GM12878 (cell line): ENCODE data around the gene DMXL1. TPM values are rescaled to one million over a fixed set of nuclear protein-coding genes. Genes with fewer than 3 reads are reported as not detected.

ENCODE experiments used
- ATAC-seq: fragments of 200-7000 bp; cut with Tn5 transposase; 3 replicates; pipeline ENCODE4 v1.9.1; 2020; ENCODE audit warnings: mild to moderate bottlenecking, moderate library complexity
- BruUV-seq: library from RNA; stranded (reverse); fragments of 400-500 nt; replicated peaks from 2 replicates; lab custom pipeline; 2021; lab: Mats Ljungman, UMichigan
- CTCF ChIA-PET: fragments of 300-600 bp; sonication (Branson Sonifier 250); formaldehyde crosslinking; extraction: SDS; loops from one replicate; lab custom pipeline; 2021; ENCODE audit warnings: inconsistent platforms; lab: Yijun Ruan, JAX
- POLR2A ChIA-PET: fragments of 350-600 bp; formaldehyde crosslinking; extraction: SDS; loops from one replicate; lab custom pipeline; 2021; ENCODE audit warnings: inconsistent platforms; lab: Charles Lee
- RAD21 ChIA-PET: fragments of 300-600 bp; sonication (Branson Sonifier 250); formaldehyde crosslinking; loops from one replicate; lab custom pipeline; 2023; ENCODE audit warnings: antibody characterized with exemption; ENCODE audit not compliant: unreplicated experiment; lab: Charles Lee
- SMC1A ChIA-PET: fragments of 300-600 bp; sonication (Branson Sonifier 250); formaldehyde crosslinking; loops from one replicate; lab custom pipeline; 2023; ENCODE audit not compliant: unreplicated experiment, uncharacterized antibody; lab: Charles Lee
- DNase-seq: peaks from one replicate; pipeline ENCODE4 v3.0.0-alpha.2; 2011; ENCODE audit warnings: low read depth, low spot score
- FAIRE-seq: peaks from 3 replicates; lab custom pipeline; 2011; peaks lifted over from hg19 to GRCh38; lab: Jason Lieb, UNC
- H2AFZ ChIP-seq: 2 replicates; pipeline ENCODE4 v1.6.0; 2011; ENCODE audit warnings: low read depth, low read length, control low read depth; ENCODE audit not compliant: control insufficient read depth
- H3K27ac ChIP-seq: 2 replicates; pipeline ENCODE4 v1.5.1; 2011; ENCODE audit warnings: control low read depth; ENCODE audit not compliant: control insufficient read depth, insufficient read depth
- H3K27me3 ChIP-seq, 2 experiments: replicated peaks in 1 of 2; 2 replicates each; pipeline versions ENCODE4 v1.6.0 to v1.6.1; 2011; ENCODE audit warnings: low read length in 1 of 2; ENCODE audit not compliant: control insufficient read depth in 2 of 2, insufficient read depth in 2 of 2
- H3K36me3 ChIP-seq, 2 experiments: 2 replicates each; pipeline ENCODE4 v1.5.1; 2011; ENCODE audit warnings: low read length in 1 of 2; ENCODE audit not compliant: control insufficient read depth in 2 of 2, insufficient read depth in 2 of 2
- H3K4me1 ChIP-seq: 2 replicates; pipeline ENCODE4 v1.6.1; 2011; ENCODE audit warnings: mild to moderate bottlenecking, low read length, moderate library complexity, mixed read lengths; ENCODE audit not compliant: control insufficient read depth, insufficient read depth
- H3K4me2 ChIP-seq: 2 replicates; pipeline ENCODE4 v1.6.0; 2011; ENCODE audit warnings: control low read depth; ENCODE audit not compliant: control insufficient read depth, insufficient read depth
- H3K4me3 ChIP-seq: fragments of 200-600 bp; sonication (generic); 2 replicates; pipeline ENCODE4 v1.5.1; 2016
- H3K79me2 ChIP-seq: 2 replicates; pipeline ENCODE4 v1.6.0; 2011; ENCODE audit warnings: low read length; ENCODE audit not compliant: control insufficient read depth, insufficient read depth
- H3K9ac ChIP-seq: 2 replicates; pipeline ENCODE4 v1.8.0; 2011; ENCODE audit warnings: low read length, control low read depth, mixed read lengths; ENCODE audit not compliant: control insufficient read depth, insufficient read depth
- H3K9me3 ChIP-seq: replicated peaks from 3 replicates; pipeline ENCODE4 v1.5.1; 2011; ENCODE audit warnings: mild to moderate bottlenecking, low read length; ENCODE audit not compliant: control insufficient read depth, insufficient read depth
- H4K20me1 ChIP-seq: 2 replicates; pipeline ENCODE4 v1.6.0; 2011; ENCODE audit not compliant: control insufficient read depth, insufficient read depth
- BMI1 ChIP-seq: fragments of 450-650 bp; IDR thresholded peaks from 2 replicates; pipeline ENCODE4 v1.6.1; 2016; ENCODE audit warnings: mild to moderate bottlenecking, moderate library complexity, borderline replicate concordance
- HDAC2 ChIP-seq: fragments of 200-600 bp; sonication (generic); IDR thresholded peaks from 2 replicates; pipeline ENCODE4 v1.6.1; 2017
- NR2C2 ChIP-seq: IDR thresholded peaks from 2 replicates; pipeline ENCODE4 v1.6.1; 2011; ENCODE audit warnings: borderline replicate concordance, low read depth; ENCODE audit not compliant: control insufficient read depth, insufficient read length
- ZNF274 ChIP-seq: IDR thresholded peaks from one replicate; pipeline ENCODE4 v1.8.0; 2011; ENCODE audit not compliant: insufficient read length, insufficient read depth
- ZSCAN29 ChIP-seq: fragments of 450-650 bp; IDR thresholded peaks from 2 replicates; pipeline ENCODE4 v1.6.1; 2017; ENCODE audit warnings: mild to moderate bottlenecking, moderate library complexity
- WGBS: methylation state at CpG from one replicate; pipeline ENCODE4 v1.1.6; 2016; ENCODE audit warnings: low lambda C conversion rate; ENCODE audit not compliant: insufficient replicate concordance, insufficient coverage; ENCODE audit errors: missing lambda C conversion rate; 5-methylcytosine and 5-hydroxymethylcytosine counted together
- in situ Hi-C: fragments of 300-500 bp; cut with MboI; formaldehyde crosslinking; loops from 9 replicates; pipeline ENCODE4 v1.14.3; 2018; ENCODE audit warnings: mixed read lengths
- intact Hi-C: fragments of 100-400 bp; cut with micrococcal nuclease; formaldehyde crosslinking; loops from one replicate; pipeline ENCODE4 v1.14.2; 2022; ENCODE audit not compliant: unreplicated experiment
- polyA plus RNA-seq, 11 experiments: library from polyadenylated mRNA; depleted of rRNA in 4 of 11; unstranded in 6 of 11; stranded (reverse) in 5 of 11; fragments of >200 nt; fragmentation: Nextera tagmentation in 4 of 11; fragmentation: Illumina TruSeq in 1 of 11; extraction: Ambion mirVana in 4 of 11; extraction: Trizol in 1 of 11; gene quantifications; 1 replicate in 1 of 11; 2 replicates in 10 of 11; pipeline versions ENCODE4 v1.2.1 to v1.2.3, GENCODE V29; 2011 to 2016; ENCODE audit warnings: inconsistent platforms in 2 of 11, missing spikeins in 2 of 11, low read depth in 1 of 11
- total RNA-seq, 4 experiments: library from RNA; depleted of rRNA in 3 of 4; stranded (reverse); fragments of >200 nt in 3 of 4; fragmentation: Illumina TruSeq in 1 of 4; extraction: Trizol in 1 of 4; gene quantifications; 2 replicates each; pipeline versions ENCODE4 v1.2.1 to v1.2.3, GENCODE V29; 2013 to 2021
- TF ChIP-seq, protein P1 (sequence below): fragments of 450-650 bp; IDR thresholded peaks from 2 replicates; pipeline ENCODE4 v1.6.1; 2016; ENCODE audit warnings: mild to moderate bottlenecking, moderate library complexity, borderline replicate concordance

The DMXL1 gene
- total and polyA plus RNA-seq, 10 of the 15 experiments (the other 5 are each of a cell fraction or from before 2014, with no cell fraction given), result 9.1 to 67.7 (median 34.1) TPM

DNA sequence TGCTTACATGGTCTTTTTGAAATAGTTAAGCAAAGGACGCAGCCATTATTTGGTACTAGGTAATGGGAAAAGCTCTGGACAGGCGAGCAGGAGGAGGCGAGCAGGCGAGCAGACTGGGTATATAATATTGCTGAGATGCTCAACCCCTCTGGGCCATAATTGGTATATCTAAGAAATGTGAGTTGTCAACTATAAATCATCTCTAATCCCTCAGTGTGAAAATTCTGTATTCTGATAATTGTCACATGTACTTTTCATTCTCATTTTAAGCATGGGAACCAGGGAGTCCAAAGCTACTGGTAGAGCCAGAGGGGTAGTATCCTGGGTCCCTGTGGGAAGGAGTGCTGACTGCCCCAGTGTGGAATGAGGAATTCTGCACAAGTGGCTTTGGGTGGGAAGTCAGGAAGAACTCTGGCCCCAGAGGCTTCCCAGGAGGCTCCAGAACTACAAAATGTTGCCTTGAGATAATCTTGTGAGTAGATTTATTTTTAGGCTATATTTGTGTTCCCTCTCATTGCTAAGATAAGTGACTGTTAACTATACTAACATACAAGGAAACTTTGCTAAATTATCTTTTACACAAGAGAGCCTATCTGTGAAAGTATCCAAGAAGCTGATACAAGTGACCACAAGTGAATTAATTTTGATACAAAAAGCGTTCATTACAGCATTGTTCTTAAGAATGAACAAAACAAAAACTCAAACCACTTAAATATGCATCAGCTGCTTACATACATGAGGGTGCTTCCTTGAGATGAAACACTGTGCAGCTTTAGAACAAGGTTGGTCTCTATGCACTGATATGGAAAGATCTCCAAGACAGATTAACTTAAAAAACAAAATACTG lies 214.4 kb downstream of the DMXL1 start (continued):
- TF ChIP-seq NR2C2 (no peak), HDAC2 (no peak)

DNA sequence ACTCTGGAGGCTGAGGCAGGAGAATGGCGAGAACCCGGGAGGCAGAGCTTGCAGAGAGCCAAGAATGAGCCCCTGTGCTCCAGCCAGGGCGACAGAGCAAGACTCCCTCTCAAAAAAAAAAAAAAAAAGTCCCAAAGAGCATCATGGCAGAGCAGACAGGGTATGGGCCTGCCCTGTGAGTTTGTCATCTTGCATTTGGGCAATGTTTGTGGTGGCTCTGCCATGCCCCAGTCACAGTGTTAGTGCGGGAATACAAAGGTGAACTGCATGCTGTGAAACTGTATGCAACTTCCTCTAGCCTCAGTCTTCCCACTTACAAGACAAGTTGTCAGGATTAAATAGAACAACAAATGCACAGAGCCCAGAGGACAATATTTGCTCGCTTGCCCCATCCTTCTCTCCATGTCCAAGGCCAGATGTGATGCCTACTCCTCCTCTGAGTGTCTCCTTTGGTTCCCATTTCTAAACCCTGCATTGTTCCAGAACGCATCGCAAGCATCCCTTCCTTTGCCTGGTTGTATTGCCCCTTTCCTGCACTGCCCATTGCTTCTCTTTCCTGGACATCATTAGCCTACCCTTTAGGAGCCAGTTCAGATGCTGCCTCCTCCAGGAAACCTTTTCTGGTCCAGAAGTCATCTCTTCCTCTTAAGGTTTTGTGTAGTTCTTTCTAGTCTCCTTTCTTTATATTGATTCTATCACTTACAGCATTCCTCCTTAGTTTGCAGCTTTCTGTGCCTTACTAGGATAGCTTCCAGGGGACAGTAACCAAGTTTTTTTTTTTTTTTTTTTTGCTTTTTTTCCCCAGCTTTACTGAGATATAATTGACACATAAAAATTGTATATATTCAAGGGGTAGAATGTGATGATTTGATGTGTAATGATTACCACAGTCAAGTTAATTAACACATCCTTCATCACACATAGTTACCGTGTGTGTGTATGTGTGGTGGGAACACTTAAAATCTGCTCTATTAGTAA lies 215.9 kb downstream of the DMXL1 start:
- TF ChIP-seq ZNF274 (no peak), ZSCAN29 (no peak), BMI1 (no peak)
- TF ChIP-seq, protein P1, sequence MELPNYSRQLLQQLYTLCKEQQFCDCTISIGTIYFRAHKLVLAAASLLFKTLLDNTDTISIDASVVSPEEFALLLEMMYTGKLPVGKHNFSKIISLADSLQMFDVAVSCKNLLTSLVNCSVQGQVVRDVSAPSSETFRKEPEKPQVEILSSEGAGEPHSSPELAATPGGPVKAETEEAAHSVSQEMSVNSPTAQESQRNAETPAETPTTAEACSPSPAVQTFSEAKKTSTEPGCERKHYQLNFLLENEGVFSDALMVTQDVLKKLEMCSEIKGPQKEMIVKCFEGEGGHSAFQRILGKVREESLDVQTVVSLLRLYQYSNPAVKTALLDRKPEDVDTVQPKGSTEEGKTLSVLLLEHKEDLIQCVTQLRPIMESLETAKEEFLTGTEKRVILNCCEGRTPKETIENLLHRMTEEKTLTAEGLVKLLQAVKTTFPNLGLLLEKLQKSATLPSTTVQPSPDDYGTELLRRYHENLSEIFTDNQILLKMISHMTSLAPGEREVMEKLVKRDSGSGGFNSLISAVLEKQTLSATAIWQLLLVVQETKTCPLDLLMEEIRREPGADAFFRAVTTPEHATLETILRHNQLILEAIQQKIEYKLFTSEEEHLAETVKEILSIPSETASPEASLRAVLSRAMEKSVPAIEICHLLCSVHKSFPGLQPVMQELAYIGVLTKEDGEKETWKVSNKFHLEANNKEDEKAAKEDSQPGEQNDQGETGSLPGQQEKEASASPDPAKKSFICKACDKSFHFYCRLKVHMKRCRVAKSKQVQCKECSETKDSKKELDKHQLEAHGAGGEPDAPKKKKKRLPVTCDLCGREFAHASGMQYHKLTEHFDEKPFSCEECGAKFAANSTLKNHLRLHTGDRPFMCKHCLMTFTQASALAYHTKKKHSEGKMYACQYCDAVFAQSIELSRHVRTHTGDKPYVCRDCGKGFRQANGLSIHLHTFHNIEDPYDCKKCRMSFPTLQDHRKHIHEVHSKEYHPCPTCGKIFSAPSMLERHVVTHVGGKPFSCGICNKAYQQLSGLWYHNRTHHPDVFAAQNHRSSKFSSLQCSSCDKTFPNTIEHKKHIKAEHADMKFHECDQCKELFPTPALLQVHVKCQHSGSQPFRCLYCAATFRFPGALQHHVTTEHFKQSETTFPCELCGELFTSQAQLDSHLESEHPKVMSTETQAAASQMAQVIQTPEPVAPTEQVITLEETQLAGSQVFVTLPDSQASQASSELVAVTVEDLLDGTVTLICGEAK, result peak; percentile 48; the same call in 1 of the 2 replicates
- TF ChIP-seq, all 136 proteins: peak for 1
- peak overlapping the region; percentile 86 for H3K4me2 ChIP-seq
- no peak for ATAC-seq
- ChIA-PET POLR2A (interaction anchor here (0.6 to 5.1 kb wide), 8 partner anchors 9 to 73 kb away, joined by 3 to 57 read pairs (median 6); no protein-coding TSS in a partner anchor), CTCF (interaction anchor here (0.6 to 5.2 kb wide), 5 partner anchors 9 to 125 kb away, joined by 3 to 29 read pairs (median 3); no protein-coding TSS in a partner anchor), RAD21 (interaction anchor here (0.7 to 6.0 kb wide), 8 partner anchors 10 to 292 kb away, joined by 3 to 63 read pairs (median 18); no protein-coding TSS in a partner anchor), SMC1A (interaction anchor here (1.6 to 10.6 kb wide), 5 partner anchors 12 to 76 kb away, joined by 4 to 181 read pairs (median 47); no protein-coding TSS in a partner anchor)
- H3K4me3 ChIP-seq, result 0 out of 2 replicates have a peak overlapping the region, but pooled peaks have one; percentile 2
- no TSS peak for BruUV-seq
- no peak overlapping the region for H2AFZ ChIP-seq
- no peak for DNase-seq
- H3K27ac ChIP-seq, result peak overlapping the region; percentile 81
- intact Hi-C loops, result no loop called here
- H3K36me3 ChIP-seq, result no peaks in the 10 kb centered on the region; a peak in 2 of 4 replicates
- in situ Hi-C loops, result loop anchor here (25.0 kb wide), 1 partner anchor 1176 kb away; the partner anchor contains the start of gene PRR16
- 93% methylated on average over 8 of the region's 8 CpGs for WGBS
- no peak for FAIRE-seq
- no peak overlapping the region; the same call in 1 of the 2 replicates for H3K9ac ChIP-seq
- no peaks in the 10 kb centered on the region for H3K27me3 ChIP-seq
- no peaks in the 10 kb centered on the region for H3K9me3 ChIP-seq
- no peaks in the 10 kb centered on the region for H4K20me1 ChIP-seq
- H3K4me1 ChIP-seq, result peaks cover 51% of the 10 kb centered on the region
- H3K79me2 ChIP-seq, result peaks cover 91% of the 10 kb centered on the region
